HEK293 (cell line): ENCODE data around the gene CELA1.
A peak's percentile ranks its signal among the peaks of the same experiment; 100 is the strongest.

Experiments
- CTCF ChIA-PET: fragments of 350-600 bp; formaldehyde crosslinking; extraction: SDS; loops from one replicate; lab custom pipeline; 2021; ENCODE audit warnings: antibody characterized with exemption; lab: Yijun Ruan, JAX
- POLR2A ChIA-PET: fragments of 300-600 bp; formaldehyde crosslinking; extraction: SDS; loops from one replicate; lab custom pipeline; 2020; ENCODE audit warnings: antibody characterized with exemption, inconsistent platforms; lab: Yijun Ruan, JAX
- H3K27ac ChIP-seq: fragments of 200-500 bp; sonication (Bioruptor generic); 2 replicates; pipeline ENCODE4 v1.5.1; 2014; ENCODE audit warnings: low read depth, low read length, control low read depth, inconsistent platforms; ENCODE audit errors: extremely low read depth
- H3K36me3 ChIP-seq, 2 experiments: fragments of 200-500 bp in 1 of 2; sonication (Bioruptor generic) in 1 of 2; 1 replicate in 1 of 2; 2 replicates in 1 of 2; pipeline ENCODE4 v1.5.1; 2014 to 2017; ENCODE audit warnings: inconsistent platforms in 2 of 2, low read length in 2 of 2; ENCODE audit not compliant: control insufficient read depth in 2 of 2, insufficient read depth in 1 of 2
- H3K4me1 ChIP-seq: fragments of 200-500 bp; sonication (Bioruptor generic); 2 replicates; pipeline ENCODE4 v1.5.1; 2014; ENCODE audit warnings: mild to moderate bottlenecking, low read length, inconsistent platforms; ENCODE audit not compliant: control insufficient read depth, insufficient read depth
- H3K4me3 ChIP-seq: 2 replicates; pipeline ENCODE4 v1.5.1; 2011; ENCODE audit warnings: low read depth, mild to moderate bottlenecking, control low read depth, low read length, moderate library complexity
- H3K9me3 ChIP-seq: fragments of 200-500 bp; sonication (Bioruptor generic); 2 replicates; pipeline ENCODE4 v1.5.1; 2014; ENCODE audit warnings: low read depth, low read length, inconsistent platforms; ENCODE audit not compliant: control insufficient read depth, insufficient read depth
- HOXD13 ChIP-seq: sonication (generic); formaldehyde crosslinking; IDR thresholded peaks from 2 replicates; pipeline ENCODE4 v1.8.0; 2022; ENCODE audit warnings: missing genetic modification reagents, borderline replicate concordance
- KLF10 ChIP-seq: fragments of 450-650 bp; IDR thresholded peaks from 2 replicates; pipeline ENCODE4 v1.5.1; 2018; ENCODE audit warnings: missing biosample characterization, mild to moderate bottlenecking, missing genetic modification characterization
- KLF16 ChIP-seq: fragments of 450-650 bp; formaldehyde crosslinking; IDR thresholded peaks from 2 replicates; pipeline ENCODE4 v1.5.1; 2017; ENCODE audit warnings: missing biosample characterization, missing genetic modification characterization
- KLF17 ChIP-seq: fragments of 450-650 bp; formaldehyde crosslinking; IDR thresholded peaks from 2 replicates; pipeline ENCODE4 v1.5.1; 2016; ENCODE audit warnings: missing biosample characterization, missing genetic modification characterization
- MZF1 ChIP-seq: fragments of 450-650 bp; formaldehyde crosslinking; IDR thresholded peaks from 2 replicates; pipeline ENCODE4 v1.5.1; 2017; ENCODE audit warnings: missing biosample characterization, missing genetic modification characterization, borderline replicate concordance
- PRDM6 ChIP-seq: fragments of 450-650 bp; formaldehyde crosslinking; IDR thresholded peaks from 2 replicates; pipeline ENCODE4 v1.5.1; 2017; ENCODE audit warnings: missing biosample characterization, missing genetic modification characterization
- WT1 ChIP-seq: fragments of 450-650 bp; formaldehyde crosslinking; IDR thresholded peaks from 2 replicates; pipeline ENCODE4 v1.5.1; 2016; ENCODE audit warnings: missing biosample characterization, missing genetic modification characterization
- ZBTB1 ChIP-seq: fragments of 450-650 bp; formaldehyde crosslinking; IDR thresholded peaks from 2 replicates; pipeline ENCODE4 v1.5.1; 2016; ENCODE audit warnings: missing biosample characterization, missing genetic modification characterization
- ZBTB44 ChIP-seq: fragments of 450-650 bp; IDR thresholded peaks from 2 replicates; pipeline ENCODE4 v1.5.1; 2018; ENCODE audit warnings: missing biosample characterization, mild to moderate bottlenecking, missing genetic modification characterization
- ZNF169 ChIP-seq: fragments of 450-650 bp; formaldehyde crosslinking; IDR thresholded peaks from 2 replicates; pipeline ENCODE4 v1.5.1; 2016; ENCODE audit warnings: missing biosample characterization, missing genetic modification characterization
- ZNF449 ChIP-seq: fragments of 450-650 bp; formaldehyde crosslinking; IDR thresholded peaks from 2 replicates; pipeline ENCODE4 v1.5.1; 2017; ENCODE audit warnings: missing biosample characterization, mild to moderate bottlenecking, missing genetic modification characterization, moderate library complexity
- ZNF558 ChIP-seq: fragments of 450-650 bp; formaldehyde crosslinking; IDR thresholded peaks from 2 replicates; pipeline ENCODE4 v1.5.1; 2016; ENCODE audit warnings: missing biosample characterization, missing genetic modification characterization
- ZNF571 ChIP-seq: fragments of 450-650 bp; formaldehyde crosslinking; IDR thresholded peaks from 2 replicates; pipeline ENCODE4 v1.5.0; 2017; ENCODE audit warnings: missing biosample characterization, missing genetic modification characterization
- ZNF621 ChIP-seq: fragments of 450-650 bp; formaldehyde crosslinking; IDR thresholded peaks from 2 replicates; pipeline ENCODE4 v1.5.1; 2017; ENCODE audit warnings: missing biosample characterization, missing genetic modification characterization
- ZNF776 ChIP-seq: fragments of 450-650 bp; formaldehyde crosslinking; IDR thresholded peaks from 2 replicates; pipeline ENCODE4 v1.5.0; 2017; ENCODE audit warnings: missing biosample characterization, missing genetic modification characterization, borderline replicate concordance
- ZSCAN5A ChIP-seq: fragments of 450-650 bp; formaldehyde crosslinking; IDR thresholded peaks from 2 replicates; pipeline ENCODE4 v1.5.1; 2016; ENCODE audit warnings: missing biosample characterization, missing genetic modification characterization

The CELA1 gene

GRCh38 chr12:51381226-51382079 is 35.0 kb upstream of the CELA1 start:
- Histone ChIP-seq H3K9me3 (no peaks in the 10 kb centered on the region), H3K4me1 (peaks cover 21% of the 10 kb centered on the region), H3K27ac (no peak overlapping the region)
- ChIA-PET POLR2A (interaction anchor here (1.9 kb wide), 1 partner anchor 10 kb away, joined by 5 read pairs; no protein-coding TSS in a partner anchor), CTCF (no interaction called here)
- TF ChIP-seq PRDM6 (tag by site-specific recombination) (0 out of 2 replicates have a peak, but pooled peaks have one; percentile 49), ZNF621 (tag by site-specific recombination) (no peak), WT1 (tag by site-specific recombination) (peak; percentile 59), ZSCAN5A (tag by site-specific recombination) (no peak), ZBTB44 (tag by site-specific recombination) (no peak), MZF1 (no peak), KLF17 (tag by site-specific recombination) (no peak), KLF10 (tag by site-specific recombination) (no peak)
- TF ChIP-seq, all 188 proteins: peak for 2
- Histone ChIP-seq H3K4me3 (no peak overlapping the region), H3K36me3 (peaks cover 0 to 28% of the 10 kb centered on the region in 2 experiments; a peak in 2 of 3 replicates)

- no peaks in the 10 kb centered on the region for H3K9me3 ChIP-seq
- H3K4me1 ChIP-seq, result peaks cover 21% of the 10 kb centered on the region
- H3K4me3 ChIP-seq, result no peak overlapping the region
- CTCF ChIA-PET, result no interaction called here
- H3K36me3 ChIP-seq, result peaks cover 4 to 36% of the 10 kb centered on the region in 2 experiments; a peak in 2 of 3 replicates
- H3K27ac ChIP-seq, result no peak overlapping the region
- POLR2A ChIA-PET, result no interaction called here
- TF ChIP-seq KLF16 (tag by site-specific recombination) (no peak), ZNF776 (no peak), ZNF558 (tag by site-specific recombination) (no peak), KLF10 (tag by site-specific recombination) (no peak), ZNF571 (no peak), WT1 (tag by site-specific recombination) (no peak), ZNF449 (tag by site-specific recombination) (no peak), HOXD13 (CRISPR knock-in tag) (no peak), ZBTB1 (tag by site-specific recombination) (no peak), ZNF169 (tag by site-specific recombination) (no peak)
- TF ChIP-seq, all 188 proteins: peak for 0
Observed at GRCh38 chr12:51379571-51379970, 33.1 kb upstream of the CELA1 start.
